ENCODE data around the gene BOD1L2. TPM values are rescaled to one million over a fixed set of nuclear protein-coding genes. Genes with fewer than 3 reads are reported as not detected.

Gene BOD1L2
- total RNA-seq, 2 experiments from 2014 or later: not detected

DNA sequence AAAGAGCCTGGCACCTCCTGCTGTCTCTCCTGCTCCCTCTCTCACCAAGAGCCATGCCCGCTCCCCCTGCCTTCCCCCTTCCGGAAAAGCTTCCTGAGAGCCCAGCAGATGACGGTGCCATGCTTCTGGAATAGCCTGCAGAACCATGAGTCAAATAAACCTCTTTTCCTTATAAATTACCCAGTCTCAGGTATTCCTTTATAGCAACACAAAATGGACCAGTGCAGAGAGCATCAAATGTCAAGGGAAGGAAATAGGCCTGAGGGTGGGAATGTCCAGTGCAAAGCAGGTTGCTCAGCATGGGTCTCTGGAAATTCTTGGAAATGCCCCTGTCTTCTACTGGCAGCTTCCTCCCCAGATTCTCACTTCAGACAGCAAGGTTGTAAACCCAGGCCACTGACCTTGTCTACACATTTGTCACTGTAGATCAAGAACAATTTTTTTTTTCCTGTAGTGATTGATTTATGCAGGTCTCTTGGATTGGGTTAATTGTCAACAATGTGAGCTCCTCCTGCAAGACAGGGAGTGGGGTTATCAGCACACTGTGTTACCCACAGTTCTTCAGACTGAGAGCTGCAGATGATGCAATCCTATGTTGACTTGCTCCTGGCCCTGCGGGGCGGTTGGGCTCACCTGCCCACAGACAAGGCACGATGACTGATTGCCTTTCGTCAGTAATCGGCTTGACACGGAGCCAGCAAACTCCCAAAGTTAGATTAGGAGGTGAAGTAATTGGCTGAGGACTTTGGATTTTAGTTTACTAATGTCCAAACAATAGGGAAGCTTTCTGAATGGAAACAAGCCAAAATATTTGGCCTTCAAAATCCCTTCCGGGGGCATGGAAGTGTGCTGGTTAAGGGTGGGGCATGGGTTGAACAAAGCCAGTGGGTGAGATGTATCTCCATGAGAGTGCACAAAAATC lies 5.4 kb upstream of the BOD1L2 start:
- H3K4me3 ChIP-seq (ENCODE audit: low read depth, low read length, poor library complexity, severe bottlenecking): no peak overlapping the region
- H3K36me3 ChIP-seq (ENCODE audit: insufficient read depth, low read length): no peaks in the 10 kb centered on the region
- no peak overlapping the region for H3K27ac ChIP-seq (ENCODE audit: low read depth, low read length, poor library complexity, severe bottlenecking)
- H3K79me2 ChIP-seq (ENCODE audit: insufficient read depth, low read depth, low read length): no peaks in the 10 kb centered on the region
- no peak overlapping the region for H2AFZ ChIP-seq (ENCODE audit: low read length)
- H3K9me3 ChIP-seq (ENCODE audit: low read length): no peaks in the 10 kb centered on the region
- no peaks in the 10 kb centered on the region for H4K20me1 ChIP-seq (ENCODE audit: insufficient read depth, low read length)
- DNase-seq (ENCODE audit: low spot score): no peak
- CTCF ChIA-PET (ENCODE audit: unreplicated experiment): no interaction called here
- no TSS peak for BruUV-seq (replicated peaks)
- no peak for TF ChIP-seq EZH2phosphoT487 (IDR thresholded peaks at IDR 0.05; ENCODE audit: borderline replicate concordance, low read depth, low read length)
- TF ChIP-seq, protein P1, sequence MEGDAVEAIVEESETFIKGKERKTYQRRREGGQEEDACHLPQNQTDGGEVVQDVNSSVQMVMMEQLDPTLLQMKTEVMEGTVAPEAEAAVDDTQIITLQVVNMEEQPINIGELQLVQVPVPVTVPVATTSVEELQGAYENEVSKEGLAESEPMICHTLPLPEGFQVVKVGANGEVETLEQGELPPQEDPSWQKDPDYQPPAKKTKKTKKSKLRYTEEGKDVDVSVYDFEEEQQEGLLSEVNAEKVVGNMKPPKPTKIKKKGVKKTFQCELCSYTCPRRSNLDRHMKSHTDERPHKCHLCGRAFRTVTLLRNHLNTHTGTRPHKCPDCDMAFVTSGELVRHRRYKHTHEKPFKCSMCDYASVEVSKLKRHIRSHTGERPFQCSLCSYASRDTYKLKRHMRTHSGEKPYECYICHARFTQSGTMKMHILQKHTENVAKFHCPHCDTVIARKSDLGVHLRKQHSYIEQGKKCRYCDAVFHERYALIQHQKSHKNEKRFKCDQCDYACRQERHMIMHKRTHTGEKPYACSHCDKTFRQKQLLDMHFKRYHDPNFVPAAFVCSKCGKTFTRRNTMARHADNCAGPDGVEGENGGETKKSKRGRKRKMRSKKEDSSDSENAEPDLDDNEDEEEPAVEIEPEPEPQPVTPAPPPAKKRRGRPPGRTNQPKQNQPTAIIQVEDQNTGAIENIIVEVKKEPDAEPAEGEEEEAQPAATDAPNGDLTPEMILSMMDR (conservative IDR thresholded peaks at IDR 0.05; ENCODE audit: low read length): no peak
- H3K4me2 ChIP-seq (ENCODE audit: low read length): no peak overlapping the region
- POLR2A ChIA-PET: interaction anchor here (0.5 kb wide), 1 partner anchor 17 kb away, joined by 4 read pairs; no protein-coding TSS in a partner anchor
- intact Hi-C loops (cut with micrococcal nuclease; ENCODE audit: unreplicated experiment): no loop called here
- H3K9me2 ChIP-seq (ENCODE audit: insufficient read depth, low read length): no peaks in the 10 kb centered on the region
- no peaks in the 10 kb centered on the region for H3K4me1 ChIP-seq (ENCODE audit: insufficient read depth, low read length, poor library complexity, severe bottlenecking)

DNA sequence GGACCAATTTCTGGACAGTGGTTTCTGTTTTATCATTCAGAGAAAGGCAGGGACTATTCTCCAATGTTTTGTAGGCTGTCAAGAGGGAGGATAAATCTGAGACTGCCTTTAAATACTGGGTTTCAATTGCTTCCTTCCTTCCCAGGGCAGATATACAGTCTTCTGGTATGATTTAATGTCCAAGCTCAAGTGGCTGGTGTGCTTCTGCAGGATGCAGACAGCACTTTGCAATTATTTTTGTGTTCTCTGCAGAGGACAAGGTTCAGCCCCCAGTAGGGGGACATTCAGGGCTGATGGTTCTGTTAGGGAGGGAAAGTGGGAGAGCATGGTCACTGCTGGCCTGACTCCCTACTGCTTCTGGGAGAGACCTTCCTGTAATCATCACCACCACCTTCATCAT lies 4.6 kb upstream of the BOD1L2 start:
- no peaks in the 10 kb centered on the region for H3K36me3 ChIP-seq (ENCODE audit: insufficient read depth, low read length)
- no peak overlapping the region for H3K4me2 ChIP-seq (ENCODE audit: low read length)
- TF ChIP-seq EZH2phosphoT487 (IDR thresholded peaks at IDR 0.05; ENCODE audit: borderline replicate concordance, low read depth, low read length): no peak
- TF ChIP-seq, protein P1 (conservative IDR thresholded peaks at IDR 0.05; ENCODE audit: low read length): no peak
- no peak overlapping the region for H2AFZ ChIP-seq (ENCODE audit: low read length)
- ChIA-PET CTCF (ENCODE audit: unreplicated experiment) (no interaction called here), POLR2A (no interaction called here)
- intact Hi-C loops (cut with micrococcal nuclease; ENCODE audit: unreplicated experiment): no loop called here
- no peaks in the 10 kb centered on the region for H3K79me2 ChIP-seq (ENCODE audit: insufficient read depth, low read depth, low read length)
- no peak for DNase-seq (ENCODE audit: low spot score)
- H3K4me3 ChIP-seq (ENCODE audit: low read depth, low read length, poor library complexity, severe bottlenecking): no peak overlapping the region
- no peaks in the 10 kb centered on the region for H3K9me3 ChIP-seq (ENCODE audit: low read length)
- no peaks in the 10 kb centered on the region for H4K20me1 ChIP-seq (ENCODE audit: insufficient read depth, low read length)
- no TSS peak for BruUV-seq (replicated peaks)
- no peaks in the 10 kb centered on the region for H3K4me1 ChIP-seq (ENCODE audit: insufficient read depth, low read length, poor library complexity, severe bottlenecking)
- H3K9me2 ChIP-seq (ENCODE audit: insufficient read depth, low read length): no peaks in the 10 kb centered on the region
- no peak overlapping the region for H3K27ac ChIP-seq (ENCODE audit: low read depth, low read length, poor library complexity, severe bottlenecking)

DNA sequence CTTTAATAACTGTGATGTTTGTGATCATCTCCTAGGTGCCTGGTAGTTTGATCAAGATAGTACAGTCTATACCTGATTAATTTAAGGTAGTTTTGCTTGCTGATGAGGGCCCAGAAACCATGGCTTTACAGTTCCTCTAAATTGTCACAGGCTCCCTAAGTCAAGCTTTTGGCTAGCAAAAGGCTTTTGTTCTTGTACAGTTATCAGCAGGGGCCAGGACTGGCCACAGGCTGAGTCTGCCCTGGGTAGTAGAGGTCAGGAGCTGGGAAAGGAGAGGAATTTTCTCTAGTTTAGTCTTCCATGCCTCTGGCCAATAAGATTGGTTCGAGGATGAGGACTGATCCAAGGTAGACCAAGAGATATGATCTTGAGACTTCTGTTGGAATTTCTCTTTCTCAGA lies 3.6 kb upstream of the BOD1L2 start:
- Histone ChIP-seq H3K4me1 (ENCODE audit: insufficient read depth, low read length, poor library complexity, severe bottlenecking) (no peaks in the 10 kb centered on the region), H3K4me2 (ENCODE audit: low read length) (no peak overlapping the region), H3K36me3 (ENCODE audit: insufficient read depth, low read length) (no peaks in the 10 kb centered on the region), H4K20me1 (ENCODE audit: insufficient read depth, low read length) (no peaks in the 10 kb centered on the region), H3K9me2 (ENCODE audit: insufficient read depth, low read length) (no peaks in the 10 kb centered on the region), H3K27ac (ENCODE audit: low read depth, low read length, poor library complexity, severe bottlenecking) (no peak overlapping the region), H3K9me3 (ENCODE audit: low read length) (no peaks in the 10 kb centered on the region), H3K79me2 (ENCODE audit: insufficient read depth, low read depth, low read length) (no peaks in the 10 kb centered on the region), H3K4me3 (ENCODE audit: low read depth, low read length, poor library complexity, severe bottlenecking) (no peak overlapping the region), H2AFZ (ENCODE audit: low read length) (no peak overlapping the region)
- POLR2A ChIA-PET: no interaction called here
- no TSS peak for BruUV-seq (replicated peaks)
- TF ChIP-seq EZH2phosphoT487 (IDR thresholded peaks at IDR 0.05; ENCODE audit: borderline replicate concordance, low read depth, low read length): no peak
- no peak for DNase-seq (ENCODE audit: low spot score)
- intact Hi-C loops (cut with micrococcal nuclease; ENCODE audit: unreplicated experiment): no loop called here
- CTCF ChIA-PET (ENCODE audit: unreplicated experiment): no interaction called here
